GM19328 (cell line): ENCODE data around the gene TUBGCP5.

Source experiments
- ATAC-seq: cut with Tn5 transposase; IDR thresholded peaks from one replicate; pipeline ENCODE4 v1.9.1; 2021; ENCODE audit warnings: mild to moderate bottlenecking, moderate library complexity; ENCODE audit not compliant: unreplicated experiment

TUBGCP5 gene

DNA sequence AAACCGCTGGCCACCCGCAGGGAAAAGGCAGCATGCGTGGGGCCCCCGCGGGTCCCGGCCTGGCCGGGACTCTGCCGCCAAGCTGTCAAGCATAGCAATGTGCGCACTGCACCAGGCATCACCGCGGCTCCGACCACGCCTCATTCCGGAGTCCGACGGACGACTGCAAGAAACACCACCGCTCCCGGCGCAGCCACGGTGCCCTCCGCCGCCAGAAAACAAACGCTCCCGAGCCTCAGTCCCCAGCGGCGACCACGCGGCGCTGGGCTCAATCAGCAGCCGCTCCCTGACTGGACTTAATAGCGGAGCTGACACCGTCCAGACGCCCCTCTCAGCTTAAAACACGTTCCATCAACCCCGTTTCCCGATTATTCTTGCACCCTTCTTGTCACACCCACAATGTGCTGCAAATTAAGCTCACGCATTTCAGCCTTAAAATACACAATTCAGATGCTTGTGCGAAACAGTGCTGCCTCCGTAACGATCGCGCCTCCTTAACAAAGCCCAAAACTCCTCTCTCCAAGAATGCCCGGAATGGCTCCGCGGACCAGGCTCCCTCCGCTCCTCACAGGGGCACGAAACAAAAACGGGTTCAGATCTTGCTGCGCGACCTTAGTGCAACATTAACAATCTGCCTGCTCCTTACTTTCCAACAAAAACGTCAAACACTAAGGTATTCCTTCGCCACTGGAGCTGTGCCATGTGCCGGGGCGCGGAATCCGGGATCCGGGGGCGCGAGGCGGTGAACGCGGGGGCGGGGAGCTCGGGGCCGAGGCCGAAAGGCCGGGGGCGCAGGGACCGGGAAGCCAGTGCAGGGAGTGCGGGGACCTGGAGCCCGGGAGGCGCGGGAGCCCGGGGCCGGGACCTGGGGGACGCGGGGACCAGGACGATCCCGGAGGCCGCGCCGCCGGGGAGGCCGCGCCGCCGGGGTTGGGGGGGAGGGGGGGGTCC, 59.9 kb downstream of the TUBGCP5 start:
- no peak for ATAC-seq

DNA sequence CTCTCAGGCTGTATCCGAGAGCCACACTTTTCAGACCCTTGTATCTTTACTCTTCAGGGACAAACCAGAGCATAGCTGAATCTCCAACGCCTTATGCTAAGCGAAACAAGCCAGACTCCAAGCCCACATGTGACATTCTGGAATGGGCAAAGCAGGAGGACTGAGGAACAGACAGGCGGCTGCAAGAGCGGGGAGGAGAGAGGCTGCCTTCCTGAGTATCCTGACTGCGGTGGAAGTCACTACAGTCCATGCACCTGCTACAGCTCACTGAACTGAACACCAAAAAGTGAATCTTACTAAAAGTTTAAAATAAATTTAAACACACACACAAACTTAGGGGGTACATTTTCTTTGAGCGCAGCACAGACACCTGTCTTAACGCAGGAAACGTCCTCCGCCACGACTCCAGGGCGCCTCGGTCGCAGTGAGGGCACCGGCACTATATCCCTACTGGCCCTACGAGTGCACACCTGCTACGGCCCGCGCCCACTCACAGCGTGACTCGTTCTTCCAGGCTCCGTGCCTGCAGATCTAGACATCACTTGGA, 60.6 kb downstream of the TUBGCP5 start:
- no peak for ATAC-seq

DNA sequence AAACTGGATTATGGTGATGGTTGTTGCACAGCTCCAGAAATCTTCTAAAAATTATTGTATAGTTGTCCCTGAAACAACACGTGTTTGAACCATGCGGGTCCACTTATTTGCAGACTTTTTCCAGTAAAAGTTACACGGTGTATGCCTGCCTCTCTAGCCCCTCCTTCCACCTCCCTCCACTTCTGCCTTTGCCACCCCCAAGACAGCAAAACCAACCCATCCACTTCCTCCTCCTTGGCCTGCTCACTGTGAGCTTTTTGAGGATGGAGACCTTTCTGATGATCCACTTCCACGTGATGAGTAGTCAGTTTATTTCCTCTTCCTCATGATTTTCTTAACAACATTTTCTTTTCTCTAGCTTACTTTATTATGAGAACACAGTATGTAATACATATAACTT, 64.6 kb downstream of the TUBGCP5 start:
- no peak for ATAC-seq

DNA sequence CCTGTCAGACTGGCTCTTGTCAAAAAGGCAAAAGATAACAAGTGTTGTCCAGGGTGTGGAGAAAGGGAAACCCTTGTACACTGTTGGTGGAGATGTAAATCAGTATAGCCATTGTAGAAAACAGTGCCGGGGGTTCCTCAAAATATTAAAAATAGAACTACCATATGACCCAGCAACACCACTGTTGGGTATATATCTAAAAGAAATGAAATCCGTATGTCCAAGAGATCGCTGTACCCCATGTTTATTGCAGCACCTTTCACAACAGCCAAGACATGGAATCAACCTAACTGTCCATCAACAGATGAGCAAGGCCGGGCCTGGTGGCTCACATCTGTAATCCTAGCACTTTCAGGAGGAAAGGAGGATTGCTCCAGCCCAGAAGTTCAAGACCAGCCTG, 65.4 kb downstream of the TUBGCP5 start:
- no peak for ATAC-seq

DNA sequence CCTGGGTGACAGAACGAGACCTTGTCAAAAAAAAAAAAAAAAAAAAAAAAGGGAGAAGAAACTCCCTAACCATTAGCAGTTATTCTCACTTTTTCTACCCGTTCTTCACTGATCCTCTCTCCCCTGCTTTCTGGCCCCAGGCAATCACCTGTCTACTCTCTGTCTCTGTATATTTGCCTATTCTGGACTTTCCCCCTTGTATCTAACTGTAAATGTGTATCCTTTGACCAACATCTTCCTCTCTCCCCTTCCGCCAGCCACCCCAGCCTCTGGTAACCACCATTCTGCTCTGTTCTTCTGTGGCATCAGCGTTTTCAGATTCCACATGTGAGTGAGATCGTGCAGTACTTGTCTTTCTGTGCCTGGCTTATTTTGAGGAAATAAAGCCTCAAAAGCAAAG, 66.1 kb downstream of the TUBGCP5 start:
- no peak for ATAC-seq

DNA sequence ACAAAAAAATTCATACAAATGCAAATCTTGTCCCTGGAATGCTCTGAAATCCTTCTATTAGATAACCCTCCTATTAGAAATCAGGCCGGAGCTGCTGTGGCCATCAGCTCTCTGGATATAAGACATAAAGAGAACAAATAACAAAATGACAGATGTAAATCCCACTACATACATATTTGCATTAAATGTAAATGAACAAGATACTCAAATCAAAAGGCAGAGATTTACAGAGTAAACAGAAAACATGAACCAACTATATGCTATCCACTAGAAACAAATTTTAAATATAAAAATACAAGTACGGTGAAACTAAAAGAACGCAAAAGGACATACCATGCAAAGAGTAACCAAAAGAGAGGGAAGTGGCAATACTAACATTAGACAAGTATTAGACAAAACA, 69.9 kb downstream of the TUBGCP5 start:
- no peak for ATAC-seq

DNA sequence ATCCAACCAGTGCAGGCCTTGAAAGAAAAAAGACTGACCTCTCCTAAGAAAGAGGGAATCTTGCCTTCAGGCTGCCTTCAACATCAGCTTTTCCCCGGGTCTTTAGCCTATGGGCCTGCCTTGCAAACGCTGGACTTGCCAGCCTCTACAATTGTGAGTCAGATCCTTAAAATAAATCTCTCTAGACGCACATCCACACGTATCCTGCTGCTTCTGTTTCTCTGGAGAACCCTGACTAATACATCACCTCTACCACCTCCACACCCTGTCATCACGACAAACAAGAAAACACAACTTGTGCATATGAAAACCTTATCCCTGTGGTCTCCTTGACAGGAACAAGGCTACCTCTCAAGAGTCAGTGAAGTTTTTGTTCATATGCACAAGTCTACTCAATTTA, 71.0 kb downstream of the TUBGCP5 start:
- no peak for ATAC-seq

DNA sequence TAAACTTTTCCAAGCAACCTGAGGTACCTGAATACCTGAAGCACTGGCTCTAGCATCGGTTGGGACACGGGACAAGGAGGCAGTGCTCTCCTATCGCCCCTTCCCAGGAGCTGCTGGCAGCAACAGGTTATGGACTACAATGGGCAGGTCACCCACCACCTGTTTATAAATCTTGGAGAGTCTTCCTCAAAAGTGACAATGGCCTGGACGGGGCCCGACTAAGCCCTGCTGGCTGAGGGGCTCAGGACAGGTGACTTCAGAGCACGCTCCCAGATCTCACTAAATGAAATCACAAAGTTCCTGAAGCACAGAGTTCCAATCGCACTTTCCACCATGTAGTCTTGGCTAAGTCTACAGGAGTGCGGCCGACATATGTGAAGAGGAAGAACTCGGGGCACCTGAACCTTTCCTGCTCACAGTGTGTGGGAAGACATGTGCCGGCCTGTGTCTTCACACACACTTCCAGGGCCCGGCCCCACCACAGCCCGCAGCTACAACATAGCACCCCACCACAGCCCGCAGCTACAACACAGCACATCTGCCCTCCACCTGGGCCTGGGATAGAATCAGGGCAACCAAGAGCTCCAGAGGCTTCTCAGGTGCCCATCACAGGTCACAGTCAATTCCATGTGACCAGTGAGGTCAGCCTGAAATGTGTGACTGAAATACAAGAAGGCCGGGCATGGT, 72.1 kb downstream of the TUBGCP5 start:
- no peak for ATAC-seq

DNA sequence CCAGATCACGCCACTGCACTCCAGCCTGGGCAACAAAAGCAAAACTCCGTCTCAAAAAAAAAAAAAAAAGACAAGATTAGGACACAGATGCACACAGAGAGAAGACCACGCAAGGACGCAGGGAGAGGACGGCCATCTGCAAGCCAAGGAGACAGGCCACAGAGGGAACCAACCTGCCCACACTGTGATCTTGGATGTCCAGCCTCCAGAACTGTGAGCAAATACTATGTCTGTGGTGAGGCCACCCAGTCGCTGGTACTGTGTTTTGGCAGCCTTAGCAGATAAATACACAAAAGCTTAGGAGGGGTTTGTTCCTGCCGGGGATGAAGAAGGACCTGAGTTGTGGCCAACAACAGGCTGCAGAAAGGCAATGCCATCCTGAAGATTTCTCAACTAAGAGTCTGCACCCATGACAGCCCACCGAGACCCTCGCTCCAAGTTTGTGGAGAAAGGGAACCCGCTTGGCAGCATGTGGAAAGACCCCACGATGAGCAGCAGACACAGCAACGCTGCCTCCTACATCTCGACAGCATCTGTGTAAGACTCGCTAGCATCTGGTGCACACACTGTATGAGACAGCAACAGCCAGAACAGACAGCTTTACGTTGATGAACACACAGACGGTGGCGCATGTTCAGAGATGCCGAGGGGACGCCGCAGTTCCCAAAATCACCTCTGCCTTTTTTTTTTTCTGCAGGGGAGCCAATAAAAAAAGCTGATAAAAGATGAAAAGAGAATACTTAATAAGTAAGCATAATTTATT, 72.9 kb downstream of the TUBGCP5 start:
- no peak for ATAC-seq

DNA sequence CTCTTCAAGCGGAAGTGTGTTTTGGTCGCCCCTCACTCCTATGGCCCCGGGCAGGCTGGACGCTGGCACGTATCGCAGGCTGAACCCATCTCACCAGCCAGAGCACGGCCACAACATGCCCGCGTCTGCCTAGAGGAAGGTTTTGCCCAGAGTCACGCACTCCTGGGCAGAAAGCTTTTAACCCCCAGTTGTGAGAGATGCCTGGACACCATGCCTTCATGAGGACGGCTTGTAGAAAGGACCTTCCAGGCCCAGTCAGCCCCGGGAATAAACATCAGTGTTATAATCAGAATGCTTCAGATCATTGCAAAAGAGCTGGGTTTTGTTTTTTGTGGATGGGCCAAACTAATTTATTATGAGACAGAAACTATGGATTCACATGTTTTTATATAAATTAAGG, 75.7 kb downstream of the TUBGCP5 start:
- ATAC-seq = no peak

DNA sequence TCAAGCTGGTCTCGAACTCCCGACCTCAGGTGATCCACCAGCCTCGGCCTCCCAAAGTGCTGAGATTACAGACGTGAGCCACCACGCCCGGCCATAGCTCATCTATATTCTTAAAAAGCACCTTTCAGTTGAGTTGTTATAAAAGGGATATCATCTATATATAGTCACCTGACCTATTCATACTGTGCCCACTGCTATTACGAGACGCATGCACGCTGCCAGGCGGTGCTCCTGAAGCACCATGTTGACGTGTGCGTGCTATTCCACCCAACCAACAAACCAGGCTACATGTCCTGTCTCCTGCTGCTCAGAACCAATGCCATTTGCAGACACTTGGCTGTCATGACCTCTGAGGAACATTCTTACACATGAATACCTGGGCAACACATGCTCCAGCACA, 76.8 kb downstream of the TUBGCP5 start:
- no peak for ATAC-seq

DNA sequence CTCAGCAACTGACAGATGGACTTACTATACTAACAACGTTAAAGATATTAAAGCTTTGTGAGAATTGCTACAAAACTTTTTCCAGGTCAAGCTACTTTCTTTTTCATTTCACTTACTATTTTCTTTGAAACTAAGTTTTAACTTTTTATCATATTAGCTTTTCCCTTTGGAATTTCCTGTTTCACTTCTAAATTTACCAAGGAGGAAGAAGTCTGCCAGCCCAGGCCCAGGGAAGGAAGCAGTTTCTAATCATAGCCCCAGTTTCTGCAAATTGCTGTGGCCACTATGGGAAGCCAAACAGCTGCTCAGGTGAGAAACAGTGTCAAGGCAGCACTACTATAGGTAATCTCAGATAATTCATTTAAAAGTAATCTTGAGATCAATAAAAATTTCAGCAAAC, 77.6 kb downstream of the TUBGCP5 start:
- no peak for ATAC-seq

DNA sequence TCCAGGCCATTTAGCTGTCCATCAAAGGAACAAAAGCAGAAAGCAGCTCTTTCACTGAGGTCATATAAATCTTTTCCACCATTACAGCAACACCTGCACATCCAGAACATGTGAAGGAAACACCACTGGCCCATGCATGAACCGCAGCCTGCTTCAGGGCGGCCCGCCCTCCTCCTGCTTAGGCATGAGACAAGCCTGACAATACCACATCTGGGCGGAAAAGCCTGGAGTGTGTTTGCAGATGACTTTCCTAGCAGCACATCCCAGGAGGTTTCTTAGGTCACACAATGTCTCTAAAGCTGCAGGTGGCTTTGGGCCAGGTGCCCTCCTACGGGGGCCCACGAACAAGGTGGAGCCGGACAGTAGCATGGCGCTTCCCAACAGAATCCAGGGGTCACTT, 78.8 kb downstream of the TUBGCP5 start:
- ATAC-seq = no peak

DNA sequence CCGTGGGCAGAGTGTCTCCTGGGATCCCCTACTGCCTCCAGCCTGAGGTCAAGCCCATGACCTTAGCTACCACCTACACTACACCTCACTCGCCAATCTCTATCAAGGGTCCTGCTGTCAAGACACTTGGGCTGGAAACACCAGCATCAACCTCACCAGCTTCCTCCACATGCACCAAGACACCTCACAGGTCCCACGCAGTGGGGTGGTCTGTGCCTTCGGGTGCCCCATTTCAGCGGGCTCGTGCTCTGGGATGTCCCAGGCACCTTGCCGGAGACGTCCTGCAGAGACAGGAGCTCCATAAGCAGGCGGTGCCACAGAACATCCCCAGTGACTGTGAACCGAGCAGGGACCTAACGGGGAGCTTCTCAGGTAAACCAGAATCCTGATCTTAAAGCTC, 79.2 kb downstream of the TUBGCP5 start:
- no peak for ATAC-seq

DNA sequence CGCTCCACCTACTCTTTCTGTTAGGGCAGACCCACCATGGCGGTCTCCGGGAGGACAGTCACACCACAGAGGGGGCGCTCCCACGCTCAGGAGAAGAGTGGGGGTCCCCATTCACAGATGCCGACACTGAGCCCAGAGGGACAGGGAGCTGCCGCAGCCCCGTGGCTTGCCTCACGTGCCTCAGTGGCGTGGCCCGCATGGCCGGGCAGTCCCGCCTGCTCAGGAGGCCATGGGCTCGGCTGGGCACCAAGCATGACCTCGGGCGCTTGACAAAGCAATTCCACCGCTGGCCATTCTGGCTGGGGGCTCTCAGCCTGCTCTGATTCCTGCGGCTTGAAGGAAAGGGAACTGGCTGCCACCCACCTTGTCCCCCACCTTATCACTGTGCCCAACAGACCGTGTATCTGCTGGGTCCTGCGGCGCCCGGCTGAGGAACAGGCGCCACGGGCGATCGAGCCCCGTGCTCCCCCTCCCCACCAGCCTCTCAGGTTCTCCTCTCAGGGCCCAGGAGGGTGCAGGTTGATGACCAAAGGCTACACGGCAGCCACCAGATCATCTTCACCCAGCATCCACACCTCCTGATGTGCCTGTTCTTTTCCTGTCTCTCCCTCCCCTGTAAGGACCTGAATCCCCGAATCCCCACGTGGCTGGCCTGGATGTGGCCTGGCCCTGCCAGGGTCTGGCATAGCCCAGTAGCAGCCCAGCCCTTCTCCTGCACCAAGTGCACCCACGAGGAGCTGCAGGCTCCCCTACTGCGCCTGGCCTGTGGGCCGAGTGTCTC, 79.9 kb downstream of the TUBGCP5 start:
- ATAC-seq = no peak

DNA sequence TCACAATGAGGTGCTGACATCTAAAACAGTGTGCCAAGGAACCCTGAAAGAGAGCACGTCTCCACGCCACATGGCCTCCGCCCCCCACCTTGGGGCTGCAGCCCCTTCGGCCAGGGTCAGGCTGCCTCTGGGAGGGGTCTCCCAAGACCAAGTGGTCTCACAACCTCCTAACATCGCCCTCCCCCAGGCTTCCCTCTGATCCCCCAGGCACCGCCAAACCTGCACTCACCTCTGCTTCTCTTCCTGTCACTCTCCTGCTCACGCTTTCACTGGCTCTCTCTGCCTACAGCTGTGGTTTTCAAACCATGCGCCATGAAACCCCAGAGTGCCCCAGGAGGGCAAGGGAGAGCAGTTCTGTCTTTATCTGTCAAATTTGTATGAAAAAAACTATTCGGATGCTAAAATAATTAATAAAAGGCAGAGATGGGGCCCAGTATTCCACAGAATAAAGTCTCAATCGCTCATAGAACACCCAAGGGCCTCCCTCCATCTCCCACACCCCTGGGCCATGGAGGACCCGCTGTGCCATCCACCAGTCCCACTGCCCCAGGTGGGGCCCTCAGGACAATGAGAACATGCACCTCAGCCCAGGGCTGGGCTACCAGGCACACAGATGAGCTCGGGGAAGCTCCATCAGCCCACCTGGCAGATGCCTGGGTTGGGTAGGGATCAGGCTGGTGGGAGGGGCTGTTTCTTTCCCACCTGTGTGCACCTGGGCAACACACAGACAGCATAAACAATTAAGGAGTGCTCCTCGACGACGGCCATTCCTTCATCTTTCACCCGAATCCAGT, 80.7 kb downstream of the TUBGCP5 start:
- no peak for ATAC-seq

DNA sequence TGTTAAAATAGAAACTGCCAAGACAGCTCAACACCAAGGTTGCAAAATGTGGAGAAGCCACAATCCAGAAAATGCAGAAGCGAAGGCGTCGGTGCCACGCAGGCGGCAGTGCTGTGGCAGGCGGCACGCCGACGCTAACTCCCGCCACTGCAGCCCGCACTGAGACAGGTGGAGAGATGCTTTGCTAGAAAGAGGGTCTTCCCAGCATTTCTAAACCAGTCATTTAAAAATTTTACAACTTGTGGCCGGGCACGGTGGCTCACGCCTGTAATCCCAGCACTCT, 82.5 kb downstream of the TUBGCP5 start:
- ATAC-seq = no peak

DNA sequence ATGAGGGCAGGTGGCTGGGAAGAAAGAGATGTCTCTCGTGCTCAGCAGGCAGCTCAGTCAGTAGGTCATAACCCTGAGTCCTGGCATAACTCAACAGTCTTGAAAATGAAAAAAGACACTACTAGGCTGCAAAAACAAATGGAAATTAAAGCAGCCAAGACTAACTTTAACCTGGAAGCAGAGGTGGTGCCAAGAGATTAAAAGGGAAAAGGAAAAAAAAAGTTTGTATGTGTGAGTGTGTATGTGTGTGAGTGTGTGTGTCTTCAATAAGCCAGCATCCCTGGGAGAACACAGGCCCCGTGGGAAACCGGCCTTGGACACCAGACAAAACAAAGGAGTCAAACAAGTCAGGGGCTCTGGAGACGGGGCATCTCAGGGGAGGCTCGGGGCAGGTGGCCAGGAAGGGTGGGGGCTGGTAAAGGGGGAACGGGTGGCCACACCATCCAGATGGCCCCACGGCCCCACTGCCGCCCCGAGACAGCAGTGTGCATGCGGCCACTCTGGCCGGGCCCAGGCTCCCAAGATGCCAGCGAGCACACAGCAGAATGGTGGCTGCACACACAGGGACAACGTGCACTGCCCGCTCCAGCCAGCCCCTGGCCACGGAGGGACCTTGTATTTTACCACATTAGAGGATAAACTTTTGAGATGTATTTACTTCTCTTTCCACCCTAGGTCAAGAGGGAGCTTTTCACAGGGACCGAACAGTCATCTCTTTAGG, 83.0 kb downstream of the TUBGCP5 start:
- no peak for ATAC-seq

DNA sequence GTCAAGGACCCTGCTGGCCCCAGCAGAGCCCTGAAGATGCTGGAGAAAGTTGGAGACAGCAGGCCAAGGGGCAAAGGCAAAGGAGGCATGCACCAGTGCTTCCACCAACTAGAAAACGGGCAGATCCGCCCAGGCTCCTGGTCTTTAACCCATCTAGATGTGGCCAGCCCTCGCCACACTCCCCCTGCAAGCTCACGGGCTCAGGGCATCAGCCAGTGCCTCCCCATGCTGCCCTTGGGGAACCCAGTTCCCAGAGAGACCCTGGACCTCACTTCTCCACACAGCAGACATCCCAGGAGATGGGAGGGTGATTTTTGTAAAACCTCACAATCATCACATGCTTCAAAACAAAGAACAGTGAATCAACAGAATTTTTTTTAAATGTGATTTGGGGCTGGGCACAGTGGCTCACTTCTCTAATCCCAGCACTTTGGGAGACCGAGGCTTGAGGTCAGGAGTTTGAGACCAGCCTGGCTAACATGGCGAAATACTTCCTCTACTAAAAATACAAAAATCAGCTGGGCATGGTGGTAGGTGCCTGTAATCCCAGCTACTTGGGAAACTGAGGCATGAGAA, 83.7 kb downstream of the TUBGCP5 start:
- ATAC-seq = no peak
